HepG2 (cell line): Measurements from ENCODE around the gene FRMD6. TPM values are rescaled to one million over a fixed set of nuclear protein-coding genes. Genes with fewer than 3 reads are reported as not detected.

Experiments used
- ARNT2 ChIP-seq: sonication (generic); formaldehyde crosslinking; IDR thresholded peaks from 2 replicates; pipeline ENCODE4 v1.8.0; 2022; ENCODE audit warnings: mild to moderate bottlenecking, low read depth, missing genetic modification reagents, moderate library complexity
- BRF2 ChIP-seq: sonication (generic); formaldehyde crosslinking; IDR thresholded peaks from 2 replicates; pipeline ENCODE4 v1.8.1; 2022; ENCODE audit warnings: mild to moderate bottlenecking, missing genetic modification reagents
- GABPB1 ChIP-seq: IDR thresholded peaks from 2 replicates; pipeline ENCODE4 v1.6.1; 2016; ENCODE audit warnings: mild to moderate bottlenecking, missing genetic modification reagents, moderate library complexity, missing compliant biosample characterization
- GTF3A ChIP-seq: sonication (generic); formaldehyde crosslinking; conservative IDR thresholded peaks from 2 replicates; pipeline ENCODE4 v1.4.0; 2020; ENCODE audit warnings: mild to moderate bottlenecking, missing genetic modification reagents
- KAT8 ChIP-seq: IDR thresholded peaks from 2 replicates; pipeline ENCODE4 v1.6.1; 2016; ENCODE audit warnings: missing genetic modification reagents, missing compliant biosample characterization
- KLF13 ChIP-seq: sonication (generic); formaldehyde crosslinking; IDR thresholded peaks from 2 replicates; pipeline ENCODE4 v1.4.0; 2020; ENCODE audit warnings: mild to moderate bottlenecking, missing genetic modification reagents
- KLF6 ChIP-seq: IDR thresholded peaks from 2 replicates; pipeline ENCODE4 v1.8.0; 2016; ENCODE audit warnings: missing biosample characterization, missing genetic modification reagents
- MTF1 ChIP-seq: sonication (generic); formaldehyde crosslinking; IDR thresholded peaks from 2 replicates; pipeline ENCODE4 v1.5.0; 2020; ENCODE audit warnings: missing genetic modification reagents
- MYPOP ChIP-seq: sonication (generic); formaldehyde crosslinking; IDR thresholded peaks from 2 replicates; pipeline ENCODE4 v1.8.1; 2023; ENCODE audit warnings: mild to moderate bottlenecking, moderate library complexity, missing genetic modification reagents
- POLR2G ChIP-seq: fragments of 200-400 bp; formaldehyde crosslinking; IDR thresholded peaks from 2 replicates; pipeline ENCODE4 v1.6.1; 2018; ENCODE audit warnings: mild to moderate bottlenecking, low read depth, low read length, moderate library complexity
- PRMT3 ChIP-seq: sonication (generic); formaldehyde crosslinking; IDR thresholded peaks from 2 replicates; pipeline ENCODE4 v1.8.1; 2022; ENCODE audit warnings: low read depth, mild to moderate bottlenecking, moderate library complexity, missing genetic modification reagents, borderline replicate concordance
- RARG ChIP-seq: sonication (generic); formaldehyde crosslinking; IDR thresholded peaks from 2 replicates; pipeline ENCODE4 v1.4.0; 2020; ENCODE audit warnings: low read depth, mild to moderate bottlenecking, missing genetic modification reagents
- RBFOX2 ChIP-seq: fragments of 200-400 bp; formaldehyde crosslinking; IDR thresholded peaks from 2 replicates; pipeline ENCODE4 v1.6.1; 2017; ENCODE audit warnings: low read depth, mild to moderate bottlenecking, low read length
- SOX13 ChIP-seq, 3 experiments: fragments of 450-650 bp in 1 of 3; sonication (generic) in 1 of 3; formaldehyde crosslinking in 1 of 3; IDR thresholded peaks in 2 of 3; conservative IDR thresholded peaks in 1 of 3; 2 replicates each; pipeline versions ENCODE4 v1.5.0 to v1.6.1; 2016 to 2020; ENCODE audit warnings: antibody characterized with exemption in 1 of 3, mild to moderate bottlenecking in 1 of 3, missing compliant biosample characterization in 1 of 3, missing genetic modification reagents in 1 of 3, moderate library complexity in 1 of 3
- SRY ChIP-seq: sonication (generic); formaldehyde crosslinking; IDR thresholded peaks from 2 replicates; pipeline ENCODE4 v1.8.0; 2022; ENCODE audit warnings: mild to moderate bottlenecking, missing genetic modification reagents
- TBX3 ChIP-seq: fragments of 450-650 bp; IDR thresholded peaks from 2 replicates; pipeline ENCODE4 v1.6.1; 2017; ENCODE audit warnings: antibody characterized with exemption, mild to moderate bottlenecking, inconsistent platforms, borderline replicate concordance
- TFE3 ChIP-seq: IDR thresholded peaks from 2 replicates; pipeline ENCODE4 v1.6.1; 2016
- ZFX ChIP-seq: sonication (generic); formaldehyde crosslinking; IDR thresholded peaks from 2 replicates; pipeline ENCODE4 v1.4.0; 2020; ENCODE audit warnings: mild to moderate bottlenecking, low read depth, missing genetic modification reagents, moderate library complexity
- ZFYVE20 ChIP-seq: sonication (generic); formaldehyde crosslinking; IDR thresholded peaks from 2 replicates; pipeline ENCODE4 v1.8.0; 2023; ENCODE audit warnings: low read depth, mild to moderate bottlenecking, moderate library complexity, missing genetic modification reagents, borderline replicate concordance
- ZNF547 ChIP-seq: sonication (generic); formaldehyde crosslinking; IDR thresholded peaks from 2 replicates; pipeline ENCODE4 v1.5.1; 2020; ENCODE audit warnings: mild to moderate bottlenecking, missing genetic modification reagents
- ZNF749 ChIP-seq: sonication (generic); formaldehyde crosslinking; IDR thresholded peaks from 2 replicates; pipeline ENCODE4 v1.8.0; 2022; ENCODE audit warnings: mild to moderate bottlenecking, missing genetic modification reagents, moderate library complexity, borderline replicate concordance
- polyA plus RNA-seq, 8 experiments: library from polyadenylated mRNA; depleted of rRNA in 3 of 8; stranded (reverse) in 7 of 8; unstranded in 1 of 8; fragments of >200 nt; fragmentation: Illumina TruSeq in 4 of 8; extraction: Trizol in 4 of 8; gene quantifications; 2 replicates each; pipeline versions ENCODE4 v1.2.1 to v1.2.3, GENCODE V29; 2011 to 2016; ENCODE audit warnings: low read depth in 4 of 8, missing spikeins in 1 of 8, mixed read lengths in 1 of 8; ENCODE audit not compliant: insufficient read depth in 1 of 8
- total RNA-seq, 5 experiments: library from RNA; depleted of rRNA; stranded (reverse); fragments of >200 nt; fragmentation: Illumina TruSeq; extraction: Trizol; gene quantifications; 2 replicates each; pipeline ENCODE4 v1.2.3, GENCODE V29; 2016; ENCODE audit warnings: low read depth in 1 of 5

The FRMD6 gene
- total and polyA plus RNA-seq, 2 of the 13 experiments (the other 11 are each of a cell fraction or from before 2014, with no cell fraction given) = 2.4 to 5.4 TPM

GRCh38 chr14:51651388-51652167 lies at the start of gene FRMD6 (continued):
- TF ChIP-seq GABPB1 (CRISPR knock-in tag) (peak; percentile 53; the same call in 1 of the 2 replicates), KAT8 (CRISPR knock-in tag) (peak; percentile 51; the same call in 1 of the 2 replicates), SOX13 (IDR thresholded peaks at IDR 0.05) (no peak), SOX13 (CRISPR knock-in tag; conservative IDR thresholded peaks at IDR 0.05 in 1 of 2, IDR thresholded peaks at IDR 0.05 in 1 of 2) (0 out of 4 replicates have a peak, but pooled peaks of 1 of the 2 experiments have one; percentile 1), RARG (CRISPR knock-in tag) (no peak), SRY (0 out of 2 replicates have a peak, but pooled peaks have one; percentile 21), PRMT3 (no peak), GTF3A (no peak), ZNF547 (CRISPR knock-in tag) (0 out of 2 replicates have a peak, but pooled peaks have one; percentile 48), ZNF749 (CRISPR knock-in tag) (no peak), ZFX (CRISPR knock-in tag) (peak; percentile 71), POLR2G (peak; percentile 75), KLF13 (CRISPR knock-in tag) (no peak), BRF2 (CRISPR knock-in tag) (no peak), MYPOP (0 out of 2 replicates have a peak, but pooled peaks have one; percentile 21), TFE3 (0 out of 2 replicates have a peak, but pooled peaks have one; percentile 38), TBX3 (no peak; the same call in 1 of the 2 replicates), ARNT2 (no peak), MTF1 (CRISPR knock-in tag) (0 out of 2 replicates have a peak, but pooled peaks have one; percentile 48), ZFYVE20 (CRISPR knock-in tag) (no peak), KLF6 (CRISPR knock-in tag) (peak; percentile 26; the same call in 1 of the 2 replicates), RBFOX2 (peak; percentile 74)
